GM19452 (cell line): ENCODE measurements around the gene ATG14.
"Not testable (repeated sequence)": the region's sequence is repeated elsewhere in the genome, so short reads cannot be mapped to it uniquely, and the experiment has no call there.

Source experiments
- ATAC-seq: cut with Tn5 transposase; IDR thresholded peaks from one replicate; pipeline ENCODE4 v1.9.1; 2021; ENCODE audit not compliant: unreplicated experiment

The ATG14 gene

DNA sequence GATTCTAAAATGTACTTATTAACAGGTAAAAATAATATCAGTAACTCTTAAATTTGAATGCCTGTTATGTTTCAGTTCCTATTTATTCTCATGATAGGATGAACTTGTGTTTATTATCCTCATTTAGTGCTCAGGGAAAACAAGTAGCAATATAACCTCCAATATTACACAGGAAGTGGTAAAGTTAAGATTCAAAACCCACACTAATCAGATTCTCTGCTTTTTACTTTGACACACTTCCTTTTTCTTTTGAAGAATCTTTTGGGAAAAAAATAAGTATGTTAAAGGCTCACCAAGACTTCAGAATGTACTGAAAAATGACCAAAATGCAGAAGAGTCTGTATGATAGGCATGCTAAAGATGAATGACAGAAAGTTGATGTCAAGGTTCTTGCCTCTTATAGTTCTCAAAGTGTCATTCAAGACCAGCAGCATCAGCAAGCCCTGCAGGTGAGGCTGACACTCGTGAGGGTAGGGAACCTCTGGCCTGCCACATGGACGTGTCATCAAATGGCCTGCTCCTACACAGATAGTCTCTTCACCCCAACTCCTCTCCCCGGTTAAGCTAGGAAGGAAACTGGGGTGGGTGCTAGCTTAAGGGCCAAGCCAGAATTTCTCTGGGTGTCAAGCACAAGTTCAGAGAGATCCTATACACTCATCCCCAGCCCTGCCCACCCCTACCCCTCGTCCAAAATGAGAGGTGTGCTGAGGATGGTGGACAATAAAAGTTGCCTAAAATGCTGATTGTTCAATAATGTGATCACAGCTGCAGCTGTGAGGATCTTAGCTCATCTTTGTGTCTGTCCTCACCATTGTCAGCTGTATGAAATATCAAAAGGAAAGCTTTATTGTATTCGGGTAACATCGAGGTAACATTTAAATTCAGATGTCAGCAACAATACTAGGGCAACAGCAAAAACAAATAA lies 22.5 kb upstream of the ATG14 start:
- no peak for ATAC-seq

- ATAC-seq = no peak
Observed at GRCh38 chr14:55432628-55433027, 21.0 kb upstream of the ATG14 start.

DNA sequence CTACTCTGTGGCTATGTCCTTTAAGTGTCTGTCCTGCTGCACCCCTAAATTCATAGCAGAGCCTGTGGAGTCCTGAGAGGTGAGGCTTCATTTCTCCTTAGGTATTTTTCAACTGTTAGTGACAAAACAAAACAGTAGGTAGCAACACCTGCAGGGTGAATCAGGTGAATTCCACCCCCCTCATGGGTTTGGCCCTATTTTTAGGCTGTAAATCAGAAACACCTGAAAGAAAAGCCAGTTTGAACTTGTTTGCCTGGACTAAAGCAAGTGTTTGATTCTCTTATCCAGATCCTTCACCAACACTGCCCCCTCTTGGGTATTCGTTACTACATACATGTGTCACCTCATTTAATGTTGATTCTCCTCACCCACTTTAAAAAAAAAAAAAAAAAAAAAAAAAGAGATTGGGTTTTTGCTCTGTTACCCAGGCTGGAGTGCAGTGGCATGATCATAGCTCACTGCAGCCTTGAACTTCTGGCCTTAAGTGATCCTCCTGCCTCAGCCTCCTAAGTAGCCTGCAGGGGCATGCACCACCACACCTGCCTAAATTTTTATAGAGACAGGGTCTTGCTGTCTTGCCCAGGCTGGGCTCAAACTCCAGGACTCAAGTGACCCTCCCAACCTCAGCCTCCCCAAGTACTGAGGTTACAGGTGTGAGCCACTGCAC lies 18.5 kb upstream of the ATG14 start:
- peak; percentile 63 for ATAC-seq

GRCh38 chr14:55427439-55427838 lies 15.8 kb upstream of the ATG14 start:
- ATAC-seq = no peak

DNA sequence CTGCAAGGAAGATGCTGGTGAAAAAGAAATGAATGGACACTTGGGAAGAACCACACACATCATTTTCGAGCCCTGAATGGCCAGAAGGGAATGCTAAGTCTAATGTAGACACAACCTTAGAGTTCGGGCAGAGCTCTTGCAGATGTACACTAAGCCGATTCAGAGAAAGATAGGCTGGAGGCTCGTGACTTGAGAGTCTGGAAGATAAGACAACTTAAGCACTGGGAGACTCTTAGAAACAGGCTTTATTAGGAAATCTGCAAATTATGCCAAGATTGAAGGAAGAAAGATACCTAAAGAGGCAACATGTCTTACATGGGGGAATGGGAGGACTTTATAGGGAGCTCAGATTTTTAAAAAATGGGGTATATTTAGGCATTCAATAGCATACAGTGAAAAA lies 15.3 kb upstream of the ATG14 start:
- ATAC-seq = no peak

- no peak for ATAC-seq
Observed at GRCh38 chr14:55425091-55425490, 13.5 kb upstream of the ATG14 start.

DNA sequence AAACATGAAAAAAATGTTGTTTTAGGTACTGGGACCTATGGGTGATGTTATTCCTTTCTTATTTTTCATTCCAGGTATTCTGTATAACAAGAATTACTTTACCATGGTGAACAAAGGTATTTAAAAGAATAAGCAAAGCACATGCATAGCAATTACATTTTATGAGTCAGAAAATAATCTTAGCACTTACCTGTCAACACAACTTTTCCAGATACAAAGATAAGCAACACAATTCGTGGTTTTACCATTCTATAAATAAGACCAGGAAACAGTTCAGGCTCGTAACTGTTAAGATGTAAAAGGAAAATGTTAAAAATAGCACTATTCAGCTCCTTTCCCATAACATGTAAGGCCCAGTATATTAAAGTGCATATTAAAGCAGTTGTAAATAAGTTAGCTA lies 12.3 kb upstream of the ATG14 start:
- no peak for ATAC-seq

DNA sequence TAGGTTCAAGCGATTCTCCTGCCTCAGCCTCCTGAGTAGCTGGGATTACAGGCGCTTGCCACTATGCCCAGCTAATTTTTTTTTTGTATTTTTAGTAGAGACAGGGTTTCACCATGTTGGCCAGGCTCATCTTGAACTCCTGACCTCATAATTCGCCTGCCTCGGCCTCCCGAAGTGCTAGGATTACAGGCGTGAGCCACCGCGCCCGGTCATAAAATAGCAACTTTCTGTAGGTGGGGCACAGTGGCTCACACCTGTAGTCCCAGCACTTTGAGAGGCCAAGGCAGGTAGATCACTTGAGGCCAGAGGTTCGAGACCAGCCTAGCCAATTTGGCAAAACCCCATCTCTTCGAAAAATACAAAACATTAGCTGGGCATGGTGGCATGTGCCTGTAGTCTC lies 10.7 kb upstream of the ATG14 start:
- ATAC-seq = not testable (repeated sequence)

DNA sequence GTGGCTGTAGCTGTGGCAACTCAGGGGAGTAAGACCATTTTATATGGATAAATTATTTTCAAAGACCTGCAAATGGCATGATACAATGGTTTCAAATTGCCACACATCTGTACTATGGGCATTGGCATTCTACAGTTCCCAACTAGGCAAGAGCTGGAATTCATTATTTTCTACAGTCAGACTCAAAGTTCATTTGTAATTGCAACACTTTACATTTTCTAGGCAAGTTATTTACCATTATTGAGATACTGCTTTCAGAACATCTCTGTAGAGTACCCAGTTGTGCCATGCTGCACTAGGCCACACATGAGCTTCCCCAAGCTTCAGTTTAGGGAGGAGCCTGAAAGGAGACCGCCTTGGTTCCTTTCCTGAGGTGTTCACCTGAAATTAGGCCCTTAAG lies 8.0 kb upstream of the ATG14 start:
- ATAC-seq = no peak

GRCh38 chr14:55418411-55418810 lies 6.8 kb upstream of the ATG14 start:
- no peak for ATAC-seq

- no peak for ATAC-seq
Observed at GRCh38 chr14:55417955-55418354, 6.3 kb upstream of the ATG14 start.

DNA sequence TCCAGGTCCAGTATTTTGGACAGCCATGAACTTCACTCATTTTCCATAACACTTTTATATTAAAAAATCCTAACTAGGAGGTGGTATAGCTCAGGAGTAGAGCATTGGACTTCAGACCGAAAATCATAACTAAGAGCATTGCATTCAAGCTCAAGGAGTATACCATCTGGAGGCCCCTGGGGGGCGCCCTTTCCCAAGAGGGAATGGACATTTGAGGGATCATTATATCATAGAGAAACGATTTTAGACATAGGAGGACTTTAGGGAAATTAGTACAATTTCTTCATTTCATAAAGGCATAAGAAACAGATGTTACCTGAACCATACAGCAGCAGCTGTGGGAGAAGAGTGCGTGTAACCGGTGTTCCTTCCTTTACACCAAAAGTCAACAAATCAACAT lies 5.2 kb upstream of the ATG14 start:
- no peak for ATAC-seq

DNA sequence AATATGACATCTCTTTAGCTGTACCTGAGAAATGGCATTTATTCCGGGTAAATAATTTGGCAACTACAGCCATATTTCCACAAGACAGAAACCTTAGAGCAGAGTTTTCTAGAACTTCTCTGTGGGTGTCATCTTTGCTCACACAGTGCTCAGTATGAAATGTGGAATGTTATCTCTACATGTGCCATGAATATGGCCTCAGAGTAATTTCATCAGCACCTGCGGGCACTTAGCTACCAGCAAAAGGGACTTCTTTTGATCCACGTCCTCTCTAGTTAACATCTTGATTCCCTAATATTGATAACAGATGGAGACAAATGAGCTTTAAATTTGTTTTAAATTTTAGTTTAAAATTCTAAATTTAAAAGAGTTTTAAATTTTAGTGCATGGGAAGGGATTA lies 2.9 kb upstream of the ATG14 start:
- ATAC-seq = no peak

- no peak for ATAC-seq
Observed at GRCh38 chr14:55412676-55413075, 1.0 kb upstream of the ATG14 start.

DNA sequence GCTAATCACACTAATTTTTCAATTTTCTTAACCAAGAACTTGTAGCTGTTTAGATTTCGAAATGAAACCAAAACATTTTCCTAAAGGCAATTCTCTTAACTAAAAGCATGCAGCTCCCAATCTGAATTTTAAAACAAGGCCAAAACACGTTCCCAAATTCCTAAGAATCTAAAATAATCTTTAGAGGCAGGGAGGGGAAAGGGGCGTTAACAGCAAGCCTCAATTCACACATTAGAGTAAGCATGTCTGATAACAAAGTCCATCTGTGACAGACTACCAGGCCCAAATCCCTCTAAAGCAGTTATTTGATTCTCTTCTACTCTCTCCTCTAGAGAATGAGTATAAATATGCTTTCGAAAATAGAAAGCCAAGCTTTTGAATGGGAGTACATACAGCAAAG lies 754 bp downstream of the ATG14 start:
- no peak for ATAC-seq

- no peak for ATAC-seq
Observed at GRCh38 chr14:55404173-55404854, 7.3 kb downstream of the ATG14 start.

DNA sequence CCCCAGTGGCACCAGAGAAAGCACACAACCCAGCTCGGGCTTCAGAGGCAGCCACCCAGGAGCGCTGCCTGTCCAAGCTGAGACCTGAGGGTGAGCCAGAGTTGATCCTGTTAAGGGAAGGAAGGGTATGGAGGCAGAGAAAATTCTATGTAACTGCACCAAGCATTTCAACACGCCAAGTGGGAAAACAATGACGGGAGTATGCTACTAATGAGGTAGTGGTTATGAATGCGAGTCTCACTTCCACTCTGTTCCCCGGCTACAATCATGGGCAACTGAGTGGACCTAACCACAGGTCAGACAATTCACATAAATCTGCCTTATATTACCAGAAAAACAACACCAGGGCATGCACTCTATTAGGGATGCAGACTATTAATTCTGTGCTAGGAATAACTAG lies 9.9 kb downstream of the ATG14 start:
- no peak for ATAC-seq

- ATAC-seq = no peak
Observed at GRCh38 chr14:55399852-55400251, 11.8 kb downstream of the ATG14 start.

- no peak for ATAC-seq
Observed at GRCh38 chr14:55399183-55399582, 12.4 kb downstream of the ATG14 start.

DNA sequence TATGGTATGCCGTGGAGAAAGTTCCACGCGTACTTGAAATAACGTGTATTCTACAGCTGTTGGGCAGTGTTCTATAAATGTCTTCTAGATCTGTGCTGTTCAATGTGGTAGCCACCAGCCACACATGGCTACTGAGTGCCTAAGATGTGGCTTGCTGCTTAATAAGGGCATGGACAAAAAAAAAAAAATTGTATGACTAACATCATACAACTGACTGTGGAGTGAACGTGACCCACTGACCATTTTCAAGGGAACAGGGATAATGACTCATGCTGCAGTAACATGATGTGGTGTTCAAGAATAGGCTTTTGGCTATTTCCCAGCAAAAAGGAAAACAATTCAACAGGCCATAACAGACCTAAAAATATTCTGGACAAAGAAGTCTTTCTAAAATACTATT lies 13.0 kb downstream of the ATG14 start:
- ATAC-seq = no peak

DNA sequence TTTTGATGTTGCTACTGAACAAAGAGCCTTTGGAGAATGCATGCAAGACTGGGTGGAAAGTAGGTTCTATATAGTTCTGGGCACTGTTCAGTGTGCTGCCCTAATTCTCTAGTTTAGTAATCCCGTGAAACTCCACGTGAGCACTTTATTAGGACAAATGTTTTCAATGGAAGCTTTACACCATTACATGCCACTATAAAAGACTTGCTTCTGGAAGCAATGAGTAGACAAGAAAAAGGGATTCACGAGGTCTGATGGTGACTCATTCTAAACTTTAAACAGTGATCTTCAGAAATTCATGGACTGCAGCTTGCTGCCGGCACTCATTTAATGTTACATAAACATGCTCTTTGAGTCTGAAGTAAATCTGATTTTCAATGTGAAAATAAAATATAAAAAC lies 22.3 kb downstream of the ATG14 start:
- no peak for ATAC-seq

GRCh38 chr14:55388160-55388559 lies 23.5 kb downstream of the ATG14 start:
- ATAC-seq = no peak
